GM19452 (cell line): ENCODE measurements around the gene SERP1.

Experiments
- ATAC-seq: cut with Tn5 transposase; IDR thresholded peaks from one replicate; pipeline ENCODE4 v1.9.1; 2021; ENCODE audit not compliant: unreplicated experiment

Gene SERP1

DNA sequence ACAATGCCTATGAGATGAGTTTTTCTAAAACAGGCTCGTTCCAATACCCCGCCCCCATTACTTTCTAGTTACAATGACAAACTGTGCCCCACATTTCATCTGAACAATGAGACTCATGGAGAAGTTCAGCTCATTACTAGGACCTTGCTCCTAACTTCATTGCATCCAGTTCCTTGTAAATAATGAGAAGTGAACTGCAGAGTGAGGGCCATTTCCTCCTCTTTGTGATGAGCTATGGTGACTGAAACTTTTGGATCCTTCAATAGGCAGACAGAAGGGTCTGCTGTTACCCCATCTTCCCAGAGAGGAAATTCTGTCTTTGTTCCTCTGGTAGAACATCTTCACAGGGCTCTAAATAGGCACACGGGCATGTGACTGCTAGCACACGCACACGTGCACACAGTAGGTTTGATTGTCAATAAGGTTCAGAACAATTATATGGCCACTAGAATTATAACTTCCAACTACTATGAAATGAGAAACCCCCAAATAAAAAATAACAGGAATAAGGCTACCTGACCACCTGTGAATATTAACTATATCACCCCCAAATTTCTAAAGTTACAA is 51.8 kb downstream of the SERP1 start:
- ATAC-seq = no peak
